SK-N-SH treated with all-trans-retinoic acid at 6 μM for 48 hours (cell line): ENCODE data around the gene SIK3.

Experiments
- BACH2 ChIP-seq: fragments of 250-450 bp; sonication (Bioruptor Pico); IDR thresholded peaks from 2 replicates; pipeline ENCODE4 v1.9.0; 2021; ENCODE audit warnings: mild to moderate bottlenecking, borderline replicate concordance
- CSDC2 ChIP-seq: fragments of 250-450 bp; sonication (Bioruptor Pico); IDR thresholded peaks from 2 replicates; pipeline ENCODE4 v1.5.0; 2020; ENCODE audit warnings: mild to moderate bottlenecking, moderate library complexity
- ISL1 ChIP-seq: fragments of 250-450 bp; sonication (Bioruptor Pico); IDR thresholded peaks from 2 replicates; pipeline ENCODE4 v2.1.2; 2022; ENCODE audit warnings: mild to moderate bottlenecking, moderate library complexity
- OSR1 ChIP-seq: fragments of 250-450 bp; sonication (Bioruptor Pico); IDR thresholded peaks from 2 replicates; pipeline ENCODE4 v1.8.0; 2022; ENCODE audit warnings: moderate library complexity, mild to moderate bottlenecking, inconsistent platforms
- PATZ1 ChIP-seq: fragments of 250-450 bp; sonication (Bioruptor Pico); IDR thresholded peaks from 2 replicates; pipeline ENCODE4 v1.8.0; 2020; ENCODE audit warnings: mild to moderate bottlenecking, moderate library complexity, borderline replicate concordance
- POU6F1 ChIP-seq: fragments of 250-450 bp; sonication (Bioruptor Pico); IDR thresholded peaks from 2 replicates; pipeline ENCODE4 v1.8.0; 2021; ENCODE audit warnings: low read depth, mild to moderate bottlenecking, moderate library complexity, borderline replicate concordance
- PPARA ChIP-seq: fragments of 250-450 bp; sonication (Bioruptor Pico); IDR thresholded peaks from 2 replicates; pipeline ENCODE4 v1.5.0; 2020; ENCODE audit warnings: mild to moderate bottlenecking, borderline replicate concordance
- RARB ChIP-seq: fragments of 250-450 bp; sonication (Bioruptor Pico); IDR thresholded peaks from 2 replicates; pipeline ENCODE4 v1.8.0; 2021; ENCODE audit warnings: mild to moderate bottlenecking, moderate library complexity
- SNAI2 ChIP-seq: fragments of 250-450 bp; sonication (Bioruptor Pico); IDR thresholded peaks from 2 replicates; pipeline ENCODE4 v1.5.0; 2020; ENCODE audit warnings: mild to moderate bottlenecking, moderate library complexity
- TOX ChIP-seq: fragments of 250-450 bp; sonication (Bioruptor Pico); IDR thresholded peaks from 2 replicates; pipeline ENCODE4 v1.8.0; 2021; ENCODE audit warnings: mild to moderate bottlenecking, moderate library complexity, borderline replicate concordance
- ZC3H10 ChIP-seq: fragments of 250-450 bp; sonication (Bioruptor Pico); IDR thresholded peaks from 2 replicates; pipeline ENCODE4 v1.5.1; 2021; ENCODE audit warnings: mild to moderate bottlenecking, moderate library complexity
- ZFP30 ChIP-seq: fragments of 450-650 bp; formaldehyde crosslinking; IDR thresholded peaks from 2 replicates; pipeline ENCODE4 v1.5.0; 2022; ENCODE audit warnings: mild to moderate bottlenecking, moderate library complexity
- ZNF565 ChIP-seq: fragments of 450-650 bp; formaldehyde crosslinking; conservative IDR thresholded peaks from 2 replicates; pipeline ENCODE4 v1.5.0; 2020; ENCODE audit warnings: low read depth, mild to moderate bottlenecking, moderate library complexity

GRCh38 chr11:117023178-117023577 is 75.0 kb downstream of the SIK3 start:
- TF ChIP-seq ZNF565 (CRISPR knock-in tag) (no peak), ZC3H10 (CRISPR knock-in tag) (no peak), SNAI2 (CRISPR knock-in tag) (no peak), RARB (CRISPR knock-in tag) (no peak), PPARA (CRISPR knock-in tag) (no peak), ISL1 (CRISPR knock-in tag) (no peak), ZFP30 (CRISPR knock-in tag) (no peak), CSDC2 (CRISPR knock-in tag) (no peak), PATZ1 (CRISPR knock-in tag) (no peak), TOX (CRISPR knock-in tag) (no peak), POU6F1 (no peak), OSR1 (CRISPR knock-in tag) (no peak), BACH2 (CRISPR knock-in tag) (no peak)
